Activated CD8-positive, alpha-beta memory T cell treated with anti-CD3 and anti-CD28 coated beads, Interleukin-2, amount 10 ng/mL, durations not matched to agents 7 days and 5 days (primary cell): Measurements from ENCODE around the gene CPSF4. TPM values are rescaled to one million over a fixed set of nuclear protein-coding genes. Genes with fewer than 3 reads are reported as not detected.

ENCODE experiments used
- total RNA-seq, 2 experiments: library from RNA; stranded (reverse); gene quantifications; one replicate each; pipeline ENCODE4 v1.2.3, GENCODE V29; 2021

Gene CPSF4
- total RNA-seq, 2 experiments from 2014 or later = 72.2 to 75.4 TPM

Other genes with a start within 250 kb of the CPSF4 start
- gene KPNA7, start 230.8 kb upstream of the CPSF4 start, total RNA-seq = not detected
- not detected for gene MYH16, start 166.1 kb upstream of the CPSF4 start, total RNA-seq
- gene ARPC1A, start 113.0 kb upstream of the CPSF4 start, total RNA-seq = 10 to 100 TPM; 53.2 to 56.3 TPM
- gene ARPC1B, start 64.2 kb upstream of the CPSF4 start, total RNA-seq = 100 to 1,000 TPM; 388 to 398 TPM
- 100 to 1,000 TPM in 1 of 2 experiments, 10 to 100 TPM in 1; 94.7 to 128 TPM for gene PDAP1, start 30.3 kb upstream of the CPSF4 start, total RNA-seq
- 100 to 1,000 TPM; 116 to 138 TPM for gene BUD31, start 30.0 kb upstream of the CPSF4 start, total RNA-seq
- gene PTCD1, start 145 bp upstream of the CPSF4 start, total RNA-seq = 1 to 10 TPM; 5.8 to 8.9 TPM
- 100 to 1,000 TPM; 388 to 467 TPM for gene ATP5MF, start 27.2 kb downstream of the CPSF4 start, total RNA-seq
- gene ZNF789, start 33.9 kb downstream of the CPSF4 start, total RNA-seq = 10 to 100 TPM; 21.5 to 30.1 TPM
- 10 to 100 TPM; 50.5 to 58.5 TPM for gene ZNF394, start 61.3 kb downstream of the CPSF4 start, total RNA-seq
- gene ZKSCAN5, start 65.7 kb downstream of the CPSF4 start, total RNA-seq = 10 to 100 TPM; 13.2 to 13.6 TPM
- gene FAM200A, start 113.2 kb downstream of the CPSF4 start, total RNA-seq = 1 to 10 TPM; 5.1 to 5.2 TPM
- 10 to 100 TPM; 86.0 to 92.7 TPM for gene ZNF655, start 119.7 kb downstream of the CPSF4 start, total RNA-seq
- gene TMEM225B, start 159.3 kb downstream of the CPSF4 start, total RNA-seq = 1 to 10 TPM in 1 of 2 experiments, not detected in 1; 2.3 TPM
- 10 to 100 TPM; 26.8 to 31.7 TPM for gene ZSCAN25, start 178.0 kb downstream of the CPSF4 start, total RNA-seq
- not detected for gene CYP3A5, start 241.1 kb downstream of the CPSF4 start, total RNA-seq